HepG2 (cell line): ENCODE results near the gene HOXA7. TPM values are rescaled to one million over a fixed set of nuclear protein-coding genes. Genes with fewer than 3 reads are reported as not detected.

Source experiments
- ATAC-seq: fragments of 200-7000 bp; cut with Tn5 transposase; 3 replicates; pipeline ENCODE4 v1.9.1; 2020; ENCODE audit warnings: mild to moderate bottlenecking, moderate library complexity
- BruUV-seq: library from RNA; stranded (reverse); fragments of 400-500 nt; replicated peaks from 2 replicates; lab custom pipeline; 2021; lab: Mats Ljungman, UMichigan
- CTCF ChIA-PET: fragments of 300-600 bp; formaldehyde crosslinking; extraction: SDS; loops from one replicate; lab custom pipeline; 2021; ENCODE audit warnings: low total read pairs, inconsistent platforms, low intra/inter-chr PET ratio; lab: Yijun Ruan, JAX
- POLR2A ChIA-PET: fragments of 350-600 bp; sonication (Branson Sonifier 250); formaldehyde crosslinking; loops from one replicate; lab custom pipeline; 2020; ENCODE audit warnings: antibody characterized with exemption, inconsistent platforms; lab: Yijun Ruan, JAX
- DNase-seq: peaks from one replicate; pipeline ENCODE4 v3.0.0-alpha.2; 2015; ENCODE audit warnings: low spot score
- FAIRE-seq: peaks from 3 replicates; lab custom pipeline; 2011; peaks lifted over from hg19 to GRCh38; lab: Jason Lieb, UNC
- H2AFZ ChIP-seq: one replicate; pipeline ENCODE4 v1.6.1; 2011; ENCODE audit warnings: low read length, inconsistent platforms
- H3K27ac ChIP-seq: fragments of 300-600 bp; 3 replicates; pipeline ENCODE4 v1.8.0; 2011; ENCODE audit warnings: mixed run types, mild to moderate bottlenecking, mixed read lengths, low read length, inconsistent platforms; ENCODE audit not compliant: insufficient read depth; ENCODE audit errors: extremely low read length
- H3K27me3 ChIP-seq, 2 experiments: fragments of 200-600 bp in 1 of 2; 2 replicates in 1 of 2; 3 replicates in 1 of 2; pipeline versions ENCODE4 v1.6.0 to v1.8.0; 2011; ENCODE audit warnings: low read length in 2 of 2, mild to moderate bottlenecking in 2 of 2, moderate library complexity in 2 of 2, inconsistent platforms in 1 of 2; ENCODE audit not compliant: insufficient read depth in 2 of 2, control insufficient read depth in 1 of 2
- H3K36me3 ChIP-seq, 2 experiments: fragments of 200-600 bp in 1 of 2; replicated peaks in 1 of 2; 2 replicates in 1 of 2; 3 replicates in 1 of 2; pipeline versions ENCODE4 v1.5.1 to v1.8.0; 2011; ENCODE audit warnings: low read length in 2 of 2, inconsistent platforms in 1 of 2; ENCODE audit not compliant: insufficient read depth in 2 of 2, control insufficient read depth in 1 of 2
- H3K4me1 ChIP-seq: 2 replicates; pipeline ENCODE4 v1.5.1; 2012; ENCODE audit warnings: low read length, inconsistent platforms; ENCODE audit not compliant: insufficient read depth
- H3K4me2 ChIP-seq: 2 replicates; pipeline ENCODE4 v1.6.0; 2011; ENCODE audit warnings: low read depth, low read length, inconsistent platforms
- H3K4me3 ChIP-seq, 3 experiments: fragments of 200-600 bp in 1 of 3; sonication (generic), shearing (Covaris generic) in 1 of 3; replicated peaks in 1 of 3; 2 replicates each; pipeline ENCODE4 v1.5.1; 2011 to 2016; ENCODE audit warnings: low read length in 3 of 3, inconsistent platforms in 2 of 3, low read depth in 2 of 3, mild to moderate bottlenecking in 2 of 3, control low read depth in 1 of 3, mixed read lengths in 1 of 3; ENCODE audit not compliant: insufficient read depth in 1 of 3
- H3K79me2 ChIP-seq: one replicate; pipeline ENCODE4 v1.6.1; 2011; ENCODE audit warnings: low read length, inconsistent platforms; ENCODE audit not compliant: insufficient read depth
- H3K9ac ChIP-seq: 2 replicates; pipeline ENCODE4 v1.6.0; 2011; ENCODE audit warnings: mild to moderate bottlenecking, low read depth, low read length, inconsistent platforms; ENCODE audit not compliant: insufficient read depth
- H3K9me3 ChIP-seq: 2 replicates; pipeline ENCODE4 v1.5.1; 2012; ENCODE audit warnings: mild to moderate bottlenecking, low read length
- H4K20me1 ChIP-seq: 2 replicates; pipeline ENCODE4 v1.6.0; 2011; ENCODE audit warnings: inconsistent platforms, mild to moderate bottlenecking, low read length, moderate library complexity; ENCODE audit not compliant: insufficient read depth
- BORCS8-MEF2B ChIP-seq: sonication (generic); formaldehyde crosslinking; IDR thresholded peaks from 2 replicates; pipeline ENCODE4 v1.8.0; 2022; ENCODE audit warnings: mild to moderate bottlenecking, missing genetic modification reagents
- EZH2 ChIP-seq: conservative IDR thresholded peaks from 2 replicates; pipeline ENCODE4 v1.6.1; 2012; ENCODE audit warnings: mild to moderate bottlenecking, low read depth, low read length, moderate library complexity
- FOXP4 ChIP-seq: sonication (generic); formaldehyde crosslinking; IDR thresholded peaks from 2 replicates; pipeline ENCODE4 v1.4.0; 2020; ENCODE audit warnings: missing genetic modification reagents
- HNRNPL ChIP-seq: fragments of 200-400 bp; formaldehyde crosslinking; IDR thresholded peaks from 2 replicates; pipeline ENCODE4 v1.6.1; 2017; ENCODE audit warnings: mild to moderate bottlenecking, low read depth, low read length
- MED13 ChIP-seq: sonication (generic); formaldehyde crosslinking; IDR thresholded peaks from 2 replicates; pipeline ENCODE4 v1.5.0; 2020; ENCODE audit warnings: missing genetic modification reagents
- NFE2 ChIP-seq: sonication (generic); formaldehyde crosslinking; IDR thresholded peaks from 2 replicates; pipeline ENCODE4 v1.4.0; 2020; ENCODE audit warnings: missing genetic modification reagents
- NRL ChIP-seq: sonication (generic); formaldehyde crosslinking; IDR thresholded peaks from 2 replicates; pipeline ENCODE4 v1.5.0; 2020; ENCODE audit warnings: missing genetic modification reagents, mild to moderate bottlenecking, moderate library complexity, borderline replicate concordance
- RFX3 ChIP-seq: IDR thresholded peaks from 2 replicates; pipeline ENCODE4 v1.6.1; 2016; ENCODE audit warnings: missing biosample characterization, missing genetic modification reagents
- SALL2 ChIP-seq: sonication (generic); formaldehyde crosslinking; IDR thresholded peaks from 2 replicates; pipeline ENCODE4 v1.8.1; 2023; ENCODE audit warnings: mild to moderate bottlenecking, missing genetic modification reagents, inconsistent platforms
- SIX4 ChIP-seq: sonication (generic); formaldehyde crosslinking; IDR thresholded peaks from 2 replicates; pipeline ENCODE4 v1.4.0; 2020; ENCODE audit warnings: missing genetic modification reagents
- STAT5B ChIP-seq: sonication (generic); formaldehyde crosslinking; IDR thresholded peaks from 2 replicates; pipeline ENCODE4 v1.4.0; 2020; ENCODE audit warnings: missing genetic modification reagents
- TBL1XR1 ChIP-seq: fragments of 150-350 bp; IDR thresholded peaks from 2 replicates; pipeline ENCODE4 v1.6.1; 2014; ENCODE audit warnings: borderline replicate concordance, low read length; ENCODE audit not compliant: partially characterized antibody
- ZMYM3 ChIP-seq: sonication (generic); formaldehyde crosslinking; IDR thresholded peaks from 2 replicates; pipeline ENCODE4 v1.5.1; 2020; ENCODE audit warnings: mild to moderate bottlenecking, missing genetic modification reagents
- ZNF3 ChIP-seq: IDR thresholded peaks from 2 replicates; pipeline ENCODE4 v1.7.0; 2017; ENCODE audit warnings: inconsistent platforms
- ZNF598 ChIP-seq: sonication (generic); formaldehyde crosslinking; IDR thresholded peaks from 2 replicates; pipeline ENCODE4 v1.5.1; 2020; ENCODE audit warnings: mild to moderate bottlenecking, missing genetic modification reagents, borderline replicate concordance
- ZNF703 ChIP-seq: sonication (generic); formaldehyde crosslinking; IDR thresholded peaks from 2 replicates; pipeline ENCODE4 v1.5.1; 2020; ENCODE audit warnings: missing genetic modification reagents, mild to moderate bottlenecking, moderate library complexity, borderline replicate concordance
- ZNF777 ChIP-seq: sonication (generic); formaldehyde crosslinking; IDR thresholded peaks from 2 replicates; pipeline ENCODE4 v1.4.0; 2020; ENCODE audit warnings: missing genetic modification reagents
- ZNF883 ChIP-seq: sonication (generic); formaldehyde crosslinking; IDR thresholded peaks from 2 replicates; pipeline ENCODE4 v1.5.1; 2020; ENCODE audit warnings: mild to moderate bottlenecking, missing genetic modification reagents; ENCODE audit errors: not compliant biosample characterization
- WGBS: methylation state at CpG from one replicate; pipeline ENCODE4 v1.1.6; 2017; ENCODE audit warnings: low lambda C conversion rate; 5-methylcytosine and 5-hydroxymethylcytosine counted together
- in situ Hi-C: cut with HindIII; loops from 2 replicates; pipeline ENCODE4 v1.10.0; 2017; ENCODE audit warnings: low pct_unique_long_range_greater_than_20kb; ENCODE audit not compliant: extremely low pct_ligation_motif_present
- intact Hi-C: fragments of 100-400 bp; cut with micrococcal nuclease; formaldehyde crosslinking; loops from one replicate; pipeline ENCODE4 v1.10.0; 2022; ENCODE audit not compliant: unreplicated experiment
- polyA plus RNA-seq, 8 experiments: library from polyadenylated mRNA; depleted of rRNA in 3 of 8; stranded (reverse) in 7 of 8; unstranded in 1 of 8; fragments of >200 nt; fragmentation: Illumina TruSeq in 4 of 8; extraction: Trizol in 4 of 8; gene quantifications; 2 replicates each; pipeline versions ENCODE4 v1.2.1 to v1.2.3, GENCODE V29; 2011 to 2016; ENCODE audit warnings: low read depth in 4 of 8, missing spikeins in 1 of 8, mixed read lengths in 1 of 8; ENCODE audit not compliant: insufficient read depth in 1 of 8
- total RNA-seq, 5 experiments: library from RNA; depleted of rRNA; stranded (reverse); fragments of >200 nt; fragmentation: Illumina TruSeq; extraction: Trizol; gene quantifications; 2 replicates each; pipeline ENCODE4 v1.2.3, GENCODE V29; 2016; ENCODE audit warnings: low read depth in 1 of 5
- TF ChIP-seq, protein P1 (sequence below): sonication (generic); formaldehyde crosslinking; IDR thresholded peaks from 2 replicates; pipeline ENCODE4 v1.4.0; 2020; ENCODE audit warnings: missing genetic modification reagents

Gene HOXA7
- total and polyA plus RNA-seq, 2 of the 13 experiments (the other 11 are each of a cell fraction or from before 2014, with no cell fraction given): 0.05 TPM; not detected in 1

- in situ Hi-C loops (no loop called here), intact Hi-C loops (loop anchor here (5.0 to 10.0 kb wide), 2 partner anchors 406 to 573 kb away; no protein-coding TSS in a partner anchor)
- Histone ChIP-seq H3K9me3 (no peaks in the 10 kb centered on the region), H3K27ac (no peak overlapping the region), H3K9ac (no peak overlapping the region), H3K36me3 (no peaks in the 10 kb centered on the region), H4K20me1 (peaks cover 3% of the 10 kb centered on the region; the same call in 1 of the 2 replicates), H3K4me2 (peak overlapping the region; percentile 80), H3K4me3 (peak overlapping the region; percentile 46 to 69 (median 49); a peak in 4 of 6 replicates), H3K4me1 (peaks cover 35% of the 10 kb centered on the region), H2AFZ (no peak overlapping the region), H3K79me2 (no peaks in the 10 kb centered on the region), H3K27me3 (peaks cover 13 to 66% of the 10 kb centered on the region in 2 experiments)
- ATAC-seq (peak; percentile 30), FAIRE-seq (no peak), DNase-seq (no peak)
- BruUV-seq: no TSS peak
- ChIA-PET CTCF (no interaction called here), POLR2A (no interaction called here)
- WGBS: 12% methylated on average over 10 of the region's 93 CpGs
- TF ChIP-seq BORCS8-MEF2B (CRISPR knock-in tag) (no peak), ZNF598 (0 out of 2 replicates have a peak, but pooled peaks have one; percentile 29), MED13 (0 out of 2 replicates have a peak, but pooled peaks have one; percentile 23), SIX4 (no peak), SALL2 (CRISPR knock-in tag) (no peak), NRL (CRISPR knock-in tag) (0 out of 2 replicates have a peak, but pooled peaks have one; percentile 41), EZH2 (peak; percentile 92), STAT5B (CRISPR knock-in tag) (no peak), FOXP4 (CRISPR knock-in tag) (no peak), ZNF703 (CRISPR knock-in tag) (no peak), HNRNPL (0 out of 2 replicates have a peak, but pooled peaks have one; percentile 20), RFX3 (CRISPR knock-in tag) (no peak), ZNF777 (CRISPR knock-in tag) (peak; percentile 92), TBL1XR1 (no peak), ZNF3 (CRISPR knock-in tag) (no peak), NFE2 (CRISPR knock-in tag) (no peak), ZMYM3 (CRISPR knock-in tag) (no peak), ZNF883 (CRISPR knock-in tag) (no peak)
- TF ChIP-seq, protein P1, sequence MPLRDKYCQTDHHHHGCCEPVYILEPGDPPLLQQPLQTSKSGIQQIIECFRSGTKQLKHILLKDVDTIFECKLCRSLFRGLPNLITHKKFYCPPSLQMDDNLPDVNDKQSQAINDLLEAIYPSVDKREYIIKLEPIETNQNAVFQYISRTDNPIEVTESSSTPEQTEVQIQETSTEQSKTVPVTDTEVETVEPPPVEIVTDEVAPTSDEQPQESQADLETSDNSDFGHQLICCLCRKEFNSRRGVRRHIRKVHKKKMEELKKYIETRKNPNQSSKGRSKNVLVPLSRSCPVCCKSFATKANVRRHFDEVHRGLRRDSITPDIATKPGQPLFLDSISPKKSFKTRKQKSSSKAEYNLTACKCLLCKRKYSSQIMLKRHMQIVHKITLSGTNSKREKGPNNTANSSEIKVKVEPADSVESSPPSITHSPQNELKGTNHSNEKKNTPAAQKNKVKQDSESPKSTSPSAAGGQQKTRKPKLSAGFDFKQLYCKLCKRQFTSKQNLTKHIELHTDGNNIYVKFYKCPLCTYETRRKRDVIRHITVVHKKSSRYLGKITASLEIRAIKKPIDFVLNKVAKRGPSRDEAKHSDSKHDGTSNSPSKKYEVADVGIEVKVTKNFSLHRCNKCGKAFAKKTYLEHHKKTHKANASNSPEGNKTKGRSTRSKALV (CRISPR knock-in tag): peak; percentile 88
These were observed 42.7 kb upstream of the HOXA7 start for GRCh38 chr7:27198871-27199801.
